ENCODE measurements around the gene SLC39A1.

GRCh38 chr1:153946622-153947241, 16.6 kb downstream of the SLC39A1 start, which contains the start of gene DENND4B:
- TF ChIP-seq MAFK (IDR thresholded peaks at IDR 0.05; ENCODE audit: low read depth, low read length) (no peak), SMC3 (IDR thresholded peaks at IDR 0.05; ENCODE audit: low read depth, low read length) (peak; percentile 73), MXI1 (IDR thresholded peaks at IDR 0.05; ENCODE audit: borderline replicate concordance, low read depth, low read length) (no peak), RCOR1 (IDR thresholded peaks at IDR 0.05; ENCODE audit: insufficient replicate concordance, low read length) (no peak)
- TF ChIP-seq, protein P1, sequence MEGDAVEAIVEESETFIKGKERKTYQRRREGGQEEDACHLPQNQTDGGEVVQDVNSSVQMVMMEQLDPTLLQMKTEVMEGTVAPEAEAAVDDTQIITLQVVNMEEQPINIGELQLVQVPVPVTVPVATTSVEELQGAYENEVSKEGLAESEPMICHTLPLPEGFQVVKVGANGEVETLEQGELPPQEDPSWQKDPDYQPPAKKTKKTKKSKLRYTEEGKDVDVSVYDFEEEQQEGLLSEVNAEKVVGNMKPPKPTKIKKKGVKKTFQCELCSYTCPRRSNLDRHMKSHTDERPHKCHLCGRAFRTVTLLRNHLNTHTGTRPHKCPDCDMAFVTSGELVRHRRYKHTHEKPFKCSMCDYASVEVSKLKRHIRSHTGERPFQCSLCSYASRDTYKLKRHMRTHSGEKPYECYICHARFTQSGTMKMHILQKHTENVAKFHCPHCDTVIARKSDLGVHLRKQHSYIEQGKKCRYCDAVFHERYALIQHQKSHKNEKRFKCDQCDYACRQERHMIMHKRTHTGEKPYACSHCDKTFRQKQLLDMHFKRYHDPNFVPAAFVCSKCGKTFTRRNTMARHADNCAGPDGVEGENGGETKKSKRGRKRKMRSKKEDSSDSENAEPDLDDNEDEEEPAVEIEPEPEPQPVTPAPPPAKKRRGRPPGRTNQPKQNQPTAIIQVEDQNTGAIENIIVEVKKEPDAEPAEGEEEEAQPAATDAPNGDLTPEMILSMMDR (conservative IDR thresholded peaks at IDR 0.05; ENCODE audit: low read depth, low read length) = peak; percentile 92
